Measurements from ENCODE around the gene CLSTN2.

Gene CLSTN2

GRCh38 chr3:140277886-140278285 is 342.9 kb downstream of the CLSTN2 start:
- Histone ChIP-seq H3K9ac (ENCODE audit: low read depth, low read length) (no peak overlapping the region), H3K9me3 (replicated peaks; ENCODE audit: low read length) (no peaks in the 10 kb centered on the region), H3K4me3 (ENCODE audit: low read length) (no peak overlapping the region), H3K4me1 (ENCODE audit: control insufficient read depth, insufficient read depth, low read length) (no peaks in the 10 kb centered on the region), H3K4me2 (ENCODE audit: low read length) (no peak overlapping the region), H3K27me3 (ENCODE audit: control insufficient read depth, insufficient read depth, low read length) (peaks cover 18% of the 10 kb centered on the region), H3K36me3 (ENCODE audit: insufficient read depth, low read length) (no peaks in the 10 kb centered on the region)

DNA sequence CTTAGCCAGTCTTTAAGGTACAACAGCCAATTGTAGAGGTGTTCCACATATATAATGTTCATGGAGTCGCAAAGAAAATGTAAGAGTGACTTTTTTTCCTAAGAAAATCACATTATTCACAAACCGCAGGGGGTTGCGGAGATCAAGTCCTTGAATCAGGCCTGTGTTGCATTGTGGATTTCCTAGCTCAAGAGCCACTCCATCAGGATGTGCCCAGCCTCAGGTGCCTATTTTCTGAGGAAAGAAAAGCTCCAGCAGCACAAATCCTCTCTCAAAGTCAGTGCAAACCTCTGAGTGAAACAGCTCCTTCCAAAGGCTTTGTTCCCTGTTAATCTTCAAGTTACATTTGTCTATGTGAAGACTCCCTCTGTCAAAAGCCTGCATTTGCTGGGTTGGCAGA is 349.4 kb downstream of the CLSTN2 start:
- H3K4me1 ChIP-seq (ENCODE audit: control insufficient read depth, insufficient read depth, low read length): peaks cover 4% of the 10 kb centered on the region
- peaks cover 24% of the 10 kb centered on the region for H3K27me3 ChIP-seq (ENCODE audit: control insufficient read depth, insufficient read depth, low read length)
- H3K9me3 ChIP-seq (replicated peaks; ENCODE audit: low read length): no peaks in the 10 kb centered on the region
- no peak overlapping the region for H3K9ac ChIP-seq (ENCODE audit: low read depth, low read length)
- H3K36me3 ChIP-seq (ENCODE audit: insufficient read depth, low read length): no peaks in the 10 kb centered on the region
- no peak overlapping the region for H3K4me2 ChIP-seq (ENCODE audit: low read length)
- H3K4me3 ChIP-seq (ENCODE audit: low read length): no peak overlapping the region

GRCh38 chr3:140285380-140285779 is 350.4 kb downstream of the CLSTN2 start:
- H3K4me3 ChIP-seq (ENCODE audit: low read length): no peak overlapping the region
- H3K27me3 ChIP-seq (ENCODE audit: control insufficient read depth, insufficient read depth, low read length): peaks cover 20% of the 10 kb centered on the region
- H3K4me2 ChIP-seq (ENCODE audit: low read length): no peak overlapping the region
- no peaks in the 10 kb centered on the region for H3K9me3 ChIP-seq (replicated peaks; ENCODE audit: low read length)
- H3K9ac ChIP-seq (ENCODE audit: low read depth, low read length): no peak overlapping the region
- peaks cover 4% of the 10 kb centered on the region for H3K4me1 ChIP-seq (ENCODE audit: control insufficient read depth, insufficient read depth, low read length)
- H3K36me3 ChIP-seq (ENCODE audit: insufficient read depth, low read length): no peaks in the 10 kb centered on the region

DNA sequence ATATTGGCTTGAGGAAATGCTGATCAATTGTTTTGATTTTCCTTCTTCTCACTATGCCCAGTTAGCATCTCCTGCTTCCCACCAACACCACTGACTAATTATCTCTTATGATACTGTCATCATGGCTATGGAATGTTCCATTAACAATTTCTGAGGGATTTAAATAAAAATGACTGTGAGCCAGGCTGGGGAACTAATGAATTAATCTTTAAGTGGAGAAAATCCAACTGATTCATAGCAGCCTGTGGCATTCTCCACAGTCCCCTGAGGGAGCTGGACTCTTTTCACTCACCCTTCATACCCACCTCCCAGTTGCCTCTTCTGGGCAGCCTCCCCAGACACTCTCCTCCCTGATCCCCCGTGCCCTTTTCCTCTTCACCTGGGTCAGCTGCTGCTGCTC is 353.6 kb downstream of the CLSTN2 start:
- Histone ChIP-seq H3K9ac (ENCODE audit: low read depth, low read length) (no peak overlapping the region), H3K27me3 (ENCODE audit: control insufficient read depth, insufficient read depth, low read length) (peaks cover 7% of the 10 kb centered on the region), H3K9me3 (replicated peaks; ENCODE audit: low read length) (no peaks in the 10 kb centered on the region), H3K4me1 (ENCODE audit: control insufficient read depth, insufficient read depth, low read length) (peaks cover 24% of the 10 kb centered on the region), H3K4me3 (ENCODE audit: low read length) (no peak overlapping the region), H3K4me2 (ENCODE audit: low read length) (no peak overlapping the region), H3K36me3 (ENCODE audit: insufficient read depth, low read length) (no peaks in the 10 kb centered on the region)

DNA sequence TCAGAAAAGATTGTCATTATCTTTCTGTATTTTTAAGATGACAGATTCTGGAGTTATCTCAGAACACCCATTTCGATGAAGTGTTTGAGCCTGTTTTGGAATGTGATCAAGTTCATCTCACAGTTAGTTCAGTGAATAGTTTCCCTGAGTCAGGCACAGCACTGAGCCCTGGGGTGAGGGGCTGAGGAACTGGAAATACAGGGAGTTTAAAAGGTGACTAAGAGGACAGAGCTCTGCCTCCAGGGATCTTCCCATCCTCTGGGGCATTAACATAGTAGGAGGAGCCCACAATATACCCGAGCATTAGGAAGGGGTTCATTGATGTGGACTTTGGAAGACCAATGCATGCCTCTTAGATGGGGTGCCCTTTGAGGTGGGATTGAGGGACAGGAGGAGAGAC is 355.1 kb downstream of the CLSTN2 start:
- no peak overlapping the region for H3K4me3 ChIP-seq (ENCODE audit: low read length)
- no peaks in the 10 kb centered on the region for H3K27me3 ChIP-seq (ENCODE audit: control insufficient read depth, insufficient read depth, low read length)
- H3K9ac ChIP-seq (ENCODE audit: low read depth, low read length): no peak overlapping the region
- peaks cover 24% of the 10 kb centered on the region for H3K4me1 ChIP-seq (ENCODE audit: control insufficient read depth, insufficient read depth, low read length)
- H3K9me3 ChIP-seq (replicated peaks; ENCODE audit: low read length): no peaks in the 10 kb centered on the region
- no peaks in the 10 kb centered on the region for H3K36me3 ChIP-seq (ENCODE audit: insufficient read depth, low read length)
- H3K4me2 ChIP-seq (ENCODE audit: low read length): no peak overlapping the region

DNA sequence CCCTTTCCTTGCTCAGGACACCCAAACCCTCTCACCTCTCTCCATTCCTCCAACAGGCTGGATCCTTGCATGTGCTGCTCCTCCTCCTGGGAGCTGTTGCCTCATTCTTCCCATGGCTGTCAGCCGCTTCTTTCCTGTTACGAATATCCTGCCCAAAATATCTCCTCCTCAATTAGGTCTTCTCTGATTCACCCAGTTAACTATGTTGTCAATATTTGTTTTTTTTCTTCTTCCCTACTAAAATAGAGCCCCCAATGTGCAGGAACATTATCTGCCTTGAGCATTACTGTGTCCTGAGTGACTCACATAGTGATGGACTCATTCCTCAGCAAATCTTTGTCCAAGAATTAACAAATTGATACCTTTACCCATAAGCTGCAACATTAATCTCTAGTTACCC is 357.2 kb downstream of the CLSTN2 start:
- Histone ChIP-seq H3K27me3 (ENCODE audit: control insufficient read depth, insufficient read depth, low read length) (no peaks in the 10 kb centered on the region), H3K36me3 (ENCODE audit: insufficient read depth, low read length) (no peaks in the 10 kb centered on the region), H3K4me3 (ENCODE audit: low read length) (no peak overlapping the region), H3K9ac (ENCODE audit: low read depth, low read length) (peak overlapping the region; percentile 56), H3K9me3 (replicated peaks; ENCODE audit: low read length) (no peaks in the 10 kb centered on the region), H3K4me2 (ENCODE audit: low read length) (peak overlapping the region; percentile 1), H3K4me1 (ENCODE audit: control insufficient read depth, insufficient read depth, low read length) (peaks cover 30% of the 10 kb centered on the region)

DNA sequence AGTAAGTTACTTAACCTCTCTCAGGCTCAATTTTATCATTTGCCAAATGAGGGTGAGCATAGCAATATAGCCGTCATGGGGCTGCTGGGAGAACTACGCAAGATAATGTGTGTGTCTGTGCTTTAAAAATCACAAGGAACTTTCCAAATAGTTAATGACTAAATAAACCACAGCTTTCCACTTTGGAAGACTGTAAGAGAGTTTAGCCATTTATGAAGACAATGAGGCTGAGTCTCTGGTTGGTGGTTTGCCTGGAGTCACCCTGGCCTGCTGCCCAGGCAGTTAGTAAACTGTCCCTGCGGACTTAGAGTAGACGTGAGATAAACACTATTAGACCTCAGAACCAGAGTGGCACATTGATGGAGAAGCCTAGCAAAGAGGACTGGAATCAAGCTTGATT is 357.7 kb downstream of the CLSTN2 start:
- H3K9ac ChIP-seq (ENCODE audit: low read depth, low read length): peak overlapping the region; percentile 56

DNA sequence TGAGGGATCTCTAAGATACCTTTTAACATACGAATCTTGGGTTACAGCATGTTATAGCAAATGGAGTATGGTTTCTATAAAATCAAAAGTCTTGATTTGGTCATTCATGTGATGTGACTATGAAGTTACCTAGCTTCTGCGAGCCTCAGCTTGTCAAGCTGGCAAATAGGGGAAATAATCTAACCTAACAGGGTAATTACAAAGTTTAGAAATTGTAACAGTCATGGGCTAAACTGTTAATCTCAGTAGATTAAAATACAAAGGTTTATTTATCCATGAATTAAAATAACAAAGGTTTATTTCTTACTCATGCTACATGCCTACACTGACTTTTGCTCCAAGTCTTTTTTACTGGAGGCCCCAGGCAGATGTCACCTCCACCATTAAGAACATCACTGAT is 359.1 kb downstream of the CLSTN2 start:
- Histone ChIP-seq H3K4me1 (ENCODE audit: control insufficient read depth, insufficient read depth, low read length) (peaks cover 28% of the 10 kb centered on the region), H3K4me2 (ENCODE audit: low read length) (no peak overlapping the region), H3K36me3 (ENCODE audit: insufficient read depth, low read length) (no peaks in the 10 kb centered on the region), H3K4me3 (ENCODE audit: low read length) (no peak overlapping the region), H3K9me3 (replicated peaks; ENCODE audit: low read length) (no peaks in the 10 kb centered on the region), H3K9ac (ENCODE audit: low read depth, low read length) (no peak overlapping the region), H3K27me3 (ENCODE audit: control insufficient read depth, insufficient read depth, low read length) (peaks cover 4% of the 10 kb centered on the region)

More for the DNA sequence above, 357.7 kb downstream of the CLSTN2 start:
- H3K9me3 ChIP-seq (replicated peaks; ENCODE audit: low read length): no peaks in the 10 kb centered on the region
- H3K4me1 ChIP-seq (ENCODE audit: control insufficient read depth, insufficient read depth, low read length): peaks cover 33% of the 10 kb centered on the region
- H3K4me2 ChIP-seq (ENCODE audit: low read length): peak overlapping the region; percentile 1
- no peaks in the 10 kb centered on the region for H3K36me3 ChIP-seq (ENCODE audit: insufficient read depth, low read length)
- H3K27me3 ChIP-seq (ENCODE audit: control insufficient read depth, insufficient read depth, low read length): no peaks in the 10 kb centered on the region
- no peak overlapping the region for H3K4me3 ChIP-seq (ENCODE audit: low read length)

DNA sequence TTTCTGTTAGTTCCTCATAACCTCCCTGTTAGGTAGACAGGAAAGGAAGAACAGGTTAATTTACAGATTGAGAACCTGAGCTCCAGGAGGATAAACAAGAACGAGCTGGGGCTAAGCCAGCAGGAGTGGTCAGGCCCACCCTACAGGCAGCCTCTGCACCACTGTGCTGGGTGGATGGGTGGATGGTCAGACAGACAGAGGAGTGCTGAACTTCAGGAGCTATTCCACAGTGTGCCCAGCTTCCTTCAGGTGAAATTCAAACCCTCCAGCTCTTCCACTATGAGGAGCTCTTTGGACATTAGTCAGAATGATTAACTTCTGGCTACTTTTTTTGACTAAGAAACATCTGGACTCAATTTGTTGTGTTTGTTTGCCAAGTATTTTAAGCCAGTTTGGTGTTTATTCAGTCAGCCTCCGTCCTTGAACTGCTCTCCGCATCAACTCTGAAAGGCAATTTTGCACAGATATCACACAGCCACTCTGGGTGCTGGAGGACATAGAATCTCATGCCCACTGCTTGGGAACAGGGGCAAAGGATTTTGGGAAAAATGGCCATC is 361.9 kb downstream of the CLSTN2 start:
- Histone ChIP-seq H3K27me3 (ENCODE audit: control insufficient read depth, insufficient read depth, low read length) (peaks cover 5% of the 10 kb centered on the region), H3K9me3 (replicated peaks; ENCODE audit: low read length) (no peaks in the 10 kb centered on the region), H3K4me3 (ENCODE audit: low read length) (no peak overlapping the region)

GRCh38 chr3:140298043-140298442 is 363.1 kb downstream of the CLSTN2 start:
- H3K4me3 ChIP-seq (ENCODE audit: low read length): no peak overlapping the region
- H3K36me3 ChIP-seq (ENCODE audit: insufficient read depth, low read length): no peaks in the 10 kb centered on the region
- peaks cover 12% of the 10 kb centered on the region for H3K4me1 ChIP-seq (ENCODE audit: control insufficient read depth, insufficient read depth, low read length)
- H3K27me3 ChIP-seq (ENCODE audit: control insufficient read depth, insufficient read depth, low read length): peaks cover 16% of the 10 kb centered on the region
- no peak overlapping the region for H3K4me2 ChIP-seq (ENCODE audit: low read length)
- no peak overlapping the region for H3K9ac ChIP-seq (ENCODE audit: low read depth, low read length)
- no peaks in the 10 kb centered on the region for H3K9me3 ChIP-seq (replicated peaks; ENCODE audit: low read length)

More for the DNA sequence above, 361.9 kb downstream of the CLSTN2 start:
- H3K9ac ChIP-seq (ENCODE audit: low read depth, low read length): no peak overlapping the region
- no peaks in the 10 kb centered on the region for H3K36me3 ChIP-seq (ENCODE audit: insufficient read depth, low read length)
- peaks cover 21% of the 10 kb centered on the region for H3K4me1 ChIP-seq (ENCODE audit: control insufficient read depth, insufficient read depth, low read length)
- H3K4me2 ChIP-seq (ENCODE audit: low read length): no peak overlapping the region

DNA sequence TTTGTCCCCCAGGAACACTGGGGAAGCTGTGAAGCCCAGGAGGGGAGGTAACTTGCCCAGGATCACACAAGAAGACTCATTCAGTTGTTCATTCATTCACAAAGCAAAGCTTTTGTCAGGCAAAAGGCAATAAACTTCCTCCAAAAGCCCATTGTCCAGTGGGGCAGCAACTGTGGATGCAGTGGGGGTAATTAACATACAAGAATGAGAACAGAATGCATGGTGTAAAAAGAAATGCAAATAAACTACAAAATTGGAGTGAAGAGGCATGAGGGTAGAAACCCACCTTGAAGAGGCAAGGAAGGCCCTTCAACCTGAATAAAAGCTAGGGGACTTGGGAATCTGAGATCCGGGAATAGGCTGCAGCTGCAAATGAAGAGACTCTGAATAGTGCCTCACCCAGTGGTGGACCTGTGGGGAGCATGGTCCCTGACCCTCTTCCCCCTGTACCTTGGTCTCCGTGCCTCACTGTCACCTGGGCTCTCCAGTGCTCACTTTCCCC is 363.6 kb downstream of the CLSTN2 start:
- Histone ChIP-seq H3K27me3 (ENCODE audit: control insufficient read depth, insufficient read depth, low read length) (peaks cover 16% of the 10 kb centered on the region), H3K9me3 (replicated peaks; ENCODE audit: low read length) (no peaks in the 10 kb centered on the region), H3K4me3 (ENCODE audit: low read length) (no peak overlapping the region), H3K9ac (ENCODE audit: low read depth, low read length) (no peak overlapping the region), H3K4me2 (ENCODE audit: low read length) (no peak overlapping the region), H3K4me1 (ENCODE audit: control insufficient read depth, insufficient read depth, low read length) (peaks cover 9% of the 10 kb centered on the region), H3K36me3 (ENCODE audit: insufficient read depth, low read length) (no peaks in the 10 kb centered on the region)

DNA sequence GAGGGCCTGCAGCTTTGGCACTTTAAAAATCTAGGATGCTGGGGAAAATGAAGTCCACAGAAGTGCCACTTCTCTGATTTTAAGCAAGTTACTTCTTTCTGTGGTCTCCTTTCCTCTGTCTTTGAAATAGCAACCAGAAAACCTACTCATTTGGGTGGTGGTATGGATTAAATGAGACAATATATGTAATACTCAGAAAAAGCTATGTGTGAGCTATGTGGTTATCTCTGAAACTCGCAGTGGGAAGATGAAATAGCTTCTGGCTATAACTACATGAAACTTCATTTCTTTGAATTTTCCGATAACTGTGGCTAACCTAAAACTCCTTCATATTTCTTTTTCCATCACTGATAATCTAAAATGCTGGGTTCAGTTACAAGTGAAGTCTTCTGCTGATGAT is 368.9 kb downstream of the CLSTN2 start:
- no peaks in the 10 kb centered on the region for H3K9me3 ChIP-seq (replicated peaks; ENCODE audit: low read length)
- H3K27me3 ChIP-seq (ENCODE audit: control insufficient read depth, insufficient read depth, low read length): peaks cover 14% of the 10 kb centered on the region
- H3K4me3 ChIP-seq (ENCODE audit: low read length): no peak overlapping the region
- no peak overlapping the region for H3K9ac ChIP-seq (ENCODE audit: low read depth, low read length)
- no peaks in the 10 kb centered on the region for H3K4me1 ChIP-seq (ENCODE audit: control insufficient read depth, insufficient read depth, low read length)
- no peak overlapping the region for H3K4me2 ChIP-seq (ENCODE audit: low read length)
- no peaks in the 10 kb centered on the region for H3K36me3 ChIP-seq (ENCODE audit: insufficient read depth, low read length)
